ENCODE data around the gene BPTF.
"Not testable (repeated sequence)": the region's sequence is repeated elsewhere in the genome, so short reads cannot be mapped to it uniquely, and the experiment has no call there.

The BPTF gene

GRCh38 chr17:67881083-67881482 is 55.8 kb downstream of the BPTF start:
- in situ Hi-C loops (cut with MboI; ENCODE audit: low sequenced_read_pairs), result no loop called here

DNA sequence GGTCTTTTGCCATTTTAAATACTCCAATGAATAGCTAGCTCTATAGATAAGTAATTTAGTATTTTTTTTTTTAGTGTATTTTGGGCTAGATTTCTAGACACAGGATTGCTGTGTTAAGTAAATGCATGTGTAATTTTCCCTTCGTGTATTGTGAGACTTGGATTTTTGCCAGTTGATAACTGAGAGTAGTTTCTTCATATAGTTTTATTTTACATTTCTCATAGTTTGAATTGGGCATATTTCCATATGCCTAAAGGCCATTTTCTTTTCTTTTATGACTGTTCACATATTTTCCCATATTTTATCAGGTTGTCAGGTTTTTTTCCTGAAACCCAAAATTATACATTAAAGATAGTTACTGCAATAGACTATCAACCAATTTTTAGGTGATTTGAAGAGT is 59.4 kb downstream of the BPTF start:
- in situ Hi-C loops (cut with MboI; ENCODE audit: low sequenced_read_pairs), result no loop called here

GRCh38 chr17:67891481-67892119 is 66.3 kb downstream of the BPTF start:
- in situ Hi-C loops (cut with MboI; ENCODE audit: low sequenced_read_pairs), result no loop called here

DNA sequence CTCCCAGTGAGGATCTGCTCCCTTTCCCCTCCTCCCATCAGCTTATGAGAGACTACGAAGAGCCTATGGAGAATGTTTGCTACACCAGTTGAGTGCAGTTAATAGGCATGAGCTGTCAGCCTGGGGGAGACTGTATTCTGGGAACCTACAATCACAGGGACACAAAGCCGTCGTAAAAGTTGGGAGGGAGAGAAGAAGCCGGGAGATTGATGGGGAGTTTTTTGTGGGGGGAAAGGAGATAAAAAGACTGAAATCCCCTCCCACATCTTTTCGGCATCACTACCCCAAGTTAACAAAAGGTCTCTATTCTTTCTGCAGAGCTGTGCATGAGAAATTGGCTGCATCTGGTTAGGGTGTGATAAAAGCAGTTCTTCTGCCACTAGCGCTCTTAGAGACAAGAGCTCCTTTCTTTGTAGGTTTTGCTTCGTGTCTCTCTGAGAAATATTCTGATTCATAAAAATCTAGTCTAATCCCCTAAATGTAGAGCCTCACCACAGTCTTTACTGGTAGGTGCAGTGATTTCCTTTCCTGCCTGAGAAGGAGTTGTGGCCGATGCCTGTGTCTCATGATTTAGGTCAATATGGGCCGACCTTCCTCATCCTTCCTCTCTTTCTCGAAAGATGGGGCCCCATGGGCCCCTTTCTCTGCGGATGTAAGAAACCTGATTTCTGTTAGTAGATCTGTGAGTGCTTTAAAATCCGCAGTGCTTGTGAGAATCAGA is 77.4 kb downstream of the BPTF start:
- in situ Hi-C loops (cut with MboI; ENCODE audit: low sequenced_read_pairs), result no loop called here

DNA sequence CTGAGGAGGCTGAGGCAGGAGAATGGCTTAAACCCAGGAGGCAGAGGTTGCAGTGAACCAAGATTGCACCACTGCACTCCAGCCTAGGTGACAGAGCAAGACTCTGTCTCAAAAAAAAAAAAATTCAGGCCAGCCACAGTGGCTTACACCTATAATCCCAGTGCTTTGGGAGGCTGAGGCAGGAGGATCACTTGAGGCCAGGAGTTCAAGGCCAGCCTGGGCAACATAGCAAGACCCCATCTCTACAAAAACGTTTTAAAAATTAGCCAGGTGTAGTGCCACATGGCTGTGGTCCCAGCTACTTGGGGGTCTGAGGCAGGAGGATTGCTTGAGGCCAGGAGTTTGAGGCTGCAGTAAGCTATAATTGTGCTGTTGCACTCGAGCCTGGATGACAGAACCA is 80.0 kb downstream of the BPTF start:
- in situ Hi-C loops (cut with MboI; ENCODE audit: low sequenced_read_pairs), result not testable (repeated sequence)

- in situ Hi-C loops (cut with MboI; ENCODE audit: low sequenced_read_pairs), result not testable (repeated sequence)
Observed at GRCh38 chr17:67910117-67910803, 85.0 kb downstream of the BPTF start.

DNA sequence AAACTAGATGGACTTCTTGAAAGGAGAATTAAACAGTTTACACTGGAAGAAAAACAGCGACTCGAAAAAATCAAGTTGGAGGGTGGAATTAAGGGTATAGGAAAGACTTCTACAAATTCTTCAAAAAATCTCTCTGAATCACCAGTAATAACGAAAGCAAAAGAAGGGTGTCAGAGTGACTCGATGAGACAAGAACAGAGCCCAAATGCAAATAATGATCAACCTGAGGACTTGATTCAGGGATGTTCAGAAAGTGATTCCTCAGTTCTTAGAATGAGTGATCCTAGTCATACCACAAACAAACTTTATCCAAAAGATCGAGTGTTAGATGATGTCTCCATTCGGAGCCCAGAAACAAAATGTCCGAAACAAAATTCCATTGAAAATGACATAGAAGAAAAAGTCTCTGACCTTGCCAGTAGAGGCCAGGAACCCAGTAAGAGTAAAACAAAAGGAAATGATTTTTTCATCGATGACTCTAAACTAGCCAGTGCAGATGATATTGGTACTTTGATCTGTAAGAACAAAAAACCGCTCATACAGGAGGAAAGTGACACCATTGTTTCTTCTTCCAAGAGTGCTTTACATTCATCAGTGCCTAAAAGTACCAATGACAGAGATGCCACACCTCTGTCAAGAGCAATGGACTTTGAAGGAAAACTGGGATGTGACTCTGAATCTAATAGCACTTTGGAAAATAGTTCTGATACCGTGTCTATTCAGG is 85.9 kb downstream of the BPTF start:
- in situ Hi-C loops (cut with MboI; ENCODE audit: low sequenced_read_pairs), result no loop called here

- in situ Hi-C loops (cut with MboI; ENCODE audit: low sequenced_read_pairs), result no loop called here
Observed at GRCh38 chr17:67912088-67912487, 86.8 kb downstream of the BPTF start.

- in situ Hi-C loops (cut with MboI; ENCODE audit: low sequenced_read_pairs), result no loop called here
Observed at GRCh38 chr17:67912656-67913055, 87.4 kb downstream of the BPTF start.

DNA sequence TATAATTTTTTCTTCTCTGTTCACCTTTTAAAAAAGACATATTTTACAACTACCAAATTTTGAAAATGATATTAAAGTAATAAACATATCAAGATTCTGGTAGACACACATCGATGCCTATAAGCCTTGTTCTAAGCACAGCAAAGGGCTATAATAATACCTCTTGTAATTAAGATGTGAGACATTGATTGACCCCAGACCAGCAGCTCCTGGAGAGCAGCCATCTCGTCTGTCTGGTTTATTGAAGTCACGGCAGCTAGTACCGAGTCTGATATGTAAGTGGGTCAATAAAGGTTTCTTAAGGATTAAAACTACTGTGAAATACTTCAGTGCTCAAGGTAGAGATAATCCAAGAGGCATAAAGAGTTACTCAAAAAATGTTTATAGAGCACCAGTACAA is 94.9 kb downstream of the BPTF start:
- in situ Hi-C loops (cut with MboI; ENCODE audit: low sequenced_read_pairs), result no loop called here

GRCh38 chr17:67922503-67922902 is 97.2 kb downstream of the BPTF start:
- in situ Hi-C loops (cut with MboI; ENCODE audit: low sequenced_read_pairs), result no loop called here

- in situ Hi-C loops (cut with MboI; ENCODE audit: low sequenced_read_pairs), result not testable (repeated sequence)
Observed at GRCh38 chr17:67928842-67929241, 103.5 kb downstream of the BPTF start.

DNA sequence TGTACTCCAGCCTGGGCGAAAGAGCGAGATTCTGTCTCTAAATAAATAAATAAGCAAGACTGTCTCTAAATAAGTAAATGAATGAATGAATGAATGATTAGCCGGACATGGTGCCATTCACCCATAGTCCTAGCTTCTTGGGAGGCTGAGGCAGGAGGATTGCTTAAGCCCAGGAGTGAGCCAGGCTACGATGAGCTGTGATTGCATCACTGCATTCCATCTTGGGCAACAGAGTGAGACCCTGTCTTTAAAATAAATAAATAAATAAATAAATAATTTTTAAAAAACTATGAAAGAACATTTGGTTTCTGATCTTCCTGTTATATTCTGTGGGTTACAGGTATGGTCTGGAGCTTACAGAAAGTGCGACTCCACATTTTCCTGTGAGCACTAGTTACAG is 105.9 kb downstream of the BPTF start:
- in situ Hi-C loops (cut with MboI; ENCODE audit: low sequenced_read_pairs), result no loop called here

- in situ Hi-C loops (cut with MboI; ENCODE audit: low sequenced_read_pairs), result no loop called here
Observed at GRCh38 chr17:67942810-67943209, 117.5 kb downstream of the BPTF start.

- in situ Hi-C loops (cut with MboI; ENCODE audit: low sequenced_read_pairs), result no loop called here
Observed at GRCh38 chr17:67944035-67944434, 118.7 kb downstream of the BPTF start.

- in situ Hi-C loops (cut with MboI; ENCODE audit: low sequenced_read_pairs), result no loop called here
Observed at GRCh38 chr17:67946513-67946912, 121.2 kb downstream of the BPTF start.

- in situ Hi-C loops (cut with MboI; ENCODE audit: low sequenced_read_pairs), result no loop called here
Observed at GRCh38 chr17:67947325-67947813, 122.1 kb downstream of the BPTF start.

DNA sequence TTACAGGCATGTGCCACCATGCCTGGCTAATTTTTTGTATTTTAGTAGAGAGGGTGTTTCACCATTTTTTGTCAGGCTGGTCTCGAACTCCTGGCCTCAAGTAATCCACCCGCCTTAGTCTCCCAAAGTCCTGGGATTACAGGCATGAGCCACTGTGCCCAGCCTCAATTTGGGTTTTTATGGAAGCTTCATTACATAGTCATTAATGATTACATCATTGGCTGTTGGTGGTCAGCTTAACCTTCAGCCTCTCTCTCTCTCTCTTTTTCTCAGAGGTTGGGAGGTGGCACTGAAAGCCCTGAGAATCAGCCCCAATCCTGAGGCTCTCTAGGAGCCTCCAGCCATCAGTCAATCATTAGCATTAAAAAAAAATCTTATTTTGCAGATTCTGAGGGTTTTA is 125.6 kb downstream of the BPTF start:
- in situ Hi-C loops (cut with MboI; ENCODE audit: low sequenced_read_pairs), result loop anchor here (25.0 kb wide), 1 partner anchor 811 kb away; no protein-coding TSS in a partner anchor

- in situ Hi-C loops (cut with MboI; ENCODE audit: low sequenced_read_pairs), result loop anchor here (25.0 kb wide), 1 partner anchor 803 kb away; no protein-coding TSS in a partner anchor
Observed at GRCh38 chr17:67959510-67959909, 134.2 kb downstream of the BPTF start.

GRCh38 chr17:67960276-67960675 is 135.0 kb downstream of the BPTF start:
- in situ Hi-C loops (cut with MboI; ENCODE audit: low sequenced_read_pairs), result loop anchor here (25.0 kb wide), 1 partner anchor 802 kb away; no protein-coding TSS in a partner anchor

DNA sequence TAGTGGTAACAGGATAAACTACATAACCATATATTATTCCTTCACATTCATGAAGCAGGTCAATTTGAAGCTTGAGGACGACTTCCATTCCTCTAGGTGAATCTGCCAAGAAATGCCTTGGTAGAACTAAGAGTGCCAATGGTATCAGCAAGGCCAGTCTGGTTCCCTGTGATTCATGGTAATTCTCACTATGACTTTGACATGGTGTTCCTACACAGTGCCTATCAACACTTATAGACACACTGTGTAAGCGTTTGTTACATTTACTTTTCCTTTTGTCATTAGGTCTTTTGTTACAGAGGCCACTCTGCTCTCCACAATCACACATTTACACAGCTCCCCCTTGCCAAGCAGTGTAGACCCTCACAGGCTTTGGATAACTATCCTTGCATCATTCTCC is 136.9 kb downstream of the BPTF start:
- in situ Hi-C loops (cut with MboI; ENCODE audit: low sequenced_read_pairs), result loop anchor here (25.0 kb wide), 1 partner anchor 800 kb away; no protein-coding TSS in a partner anchor

Measured in HL-60/S4 treated with phorbol 12-myristate 13-acetate at 8.2 ng/mL for 4 days and 3 days (cell line).